H1 (cell line): ENCODE measurements around the gene MTMR4. TPM values are rescaled to one million over a fixed set of nuclear protein-coding genes. Genes with fewer than 3 reads are reported as not detected.

ENCODE experiments used
- BRCA1 ChIP-seq: IDR thresholded peaks from 2 replicates; pipeline ENCODE4 v1.6.1; 2012; ENCODE audit warnings: low read depth, low read length, improper control_type of control experiment
- GABPA ChIP-seq: IDR thresholded peaks from 2 replicates; pipeline ENCODE4 v1.6.1; 2011; ENCODE audit warnings: mild to moderate bottlenecking, low read length, moderate library complexity, borderline replicate concordance; ENCODE audit not compliant: insufficient read depth
- GTF2F1 ChIP-seq: IDR thresholded peaks from 2 replicates; pipeline ENCODE4 v1.6.1; 2012; ENCODE audit warnings: low read depth, low read length, improper control_type of control experiment, borderline replicate concordance
- RFX5 ChIP-seq: IDR thresholded peaks from 2 replicates; pipeline ENCODE4 v1.6.1; 2011; ENCODE audit warnings: low read depth, low read length, improper control_type of control experiment, borderline replicate concordance
- polyA plus RNA-seq, 7 experiments: library from polyadenylated mRNA; depleted of rRNA in 3 of 7; stranded (reverse) in 5 of 7; unstranded in 2 of 7; fragments of >200 nt in 5 of 7; fragments of 200-250 nt in 2 of 7; gene quantifications; 1 replicate in 5 of 7; 2 replicates in 1 of 7; 4 replicates in 1 of 7; pipeline versions ENCODE4 v1.2.1 to v1.2.3, GENCODE V29; 2011 to 2013; ENCODE audit warnings: missing spikeins in 2 of 7, mixed read lengths in 2 of 7
- total RNA-seq: library from RNA; stranded (reverse); fragmentation: NEBNext Ultra II Directional; extraction: Animal tissue kit (Norgen Biotek cat#: 25700); gene quantifications from 2 replicates; pipeline ENCODE4 v1.2.1, GENCODE V29; 2021

MTMR4 gene
- total and polyA plus RNA-seq, 2 of the 8 experiments (the other 6 are each of a cell fraction or from before 2014, with no cell fraction given) = 15.9 to 39.2 TPM

GRCh38 chr17:58527949-58528348, 13.5 kb upstream of the MTMR4 start (continued):
- TF ChIP-seq BRCA1 (no peak), GABPA (no peak), RFX5 (no peak), GTF2F1 (no peak)
- TF ChIP-seq, all 59 proteins: peak for 0
